COLO829 (cell line): ENCODE measurements around the gene ERC2.

Source experiments
- DNase-seq: peaks from one replicate; pipeline ENCODE4 v3.0.0; 2012; ENCODE audit warnings: low spot score

Gene ERC2

GRCh38 chr3:55673764-55674163 is 794.5 kb downstream of the ERC2 start:
- DNase-seq = no peak

- DNase-seq = no peak
Observed at GRCh38 chr3:55669133-55669532, 799.1 kb downstream of the ERC2 start.

- DNase-seq = no peak
Observed at GRCh38 chr3:55668359-55668758, 799.9 kb downstream of the ERC2 start.

GRCh38 chr3:55664387-55664786 is 803.9 kb downstream of the ERC2 start:
- DNase-seq = no peak

GRCh38 chr3:55662683-55663082 is 805.6 kb downstream of the ERC2 start:
- DNase-seq = no peak

- DNase-seq = no peak
Observed at GRCh38 chr3:55661571-55661970, 806.7 kb downstream of the ERC2 start.

DNA sequence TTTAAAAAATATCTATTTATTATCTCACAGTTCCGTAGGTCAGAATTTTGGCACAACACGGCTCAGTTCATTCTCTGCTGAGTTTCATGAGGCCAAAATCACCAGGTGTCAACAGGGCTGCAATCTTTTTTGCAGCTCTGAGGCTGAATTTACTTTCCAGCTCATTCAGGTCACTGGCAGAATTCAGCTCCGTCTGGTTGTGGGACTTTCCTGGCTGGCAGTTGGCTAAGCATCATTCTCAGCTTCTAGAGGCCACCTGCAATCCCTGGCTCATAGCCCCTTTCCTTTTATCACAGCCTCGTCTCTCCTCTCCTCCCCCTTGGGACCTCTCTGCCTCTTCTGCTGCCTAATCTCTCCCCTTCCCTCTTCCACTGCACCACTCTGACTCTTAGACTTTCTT is 807.1 kb downstream of the ERC2 start:
- DNase-seq = no peak

GRCh38 chr3:55660642-55661041 is 807.6 kb downstream of the ERC2 start:
- no peak for DNase-seq

DNA sequence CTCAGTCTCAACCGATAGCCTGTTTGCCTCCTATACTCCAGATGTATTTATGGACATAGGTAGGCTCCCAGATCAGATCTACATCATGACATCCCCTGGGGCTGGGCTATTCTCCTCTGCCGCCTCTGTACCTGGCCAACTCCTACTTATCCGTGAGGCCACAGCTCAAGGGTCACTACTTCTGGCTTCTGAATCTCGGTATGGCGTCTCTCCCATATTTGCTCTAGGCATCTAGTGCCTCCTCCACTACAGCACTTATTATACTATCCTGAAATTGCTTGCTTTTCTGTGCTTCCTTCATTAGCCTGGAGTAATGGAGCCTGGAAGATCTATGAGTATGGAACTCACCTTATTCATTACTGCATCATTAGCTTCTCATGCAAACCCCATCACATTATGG is 808.6 kb downstream of the ERC2 start:
- DNase-seq = no peak

DNA sequence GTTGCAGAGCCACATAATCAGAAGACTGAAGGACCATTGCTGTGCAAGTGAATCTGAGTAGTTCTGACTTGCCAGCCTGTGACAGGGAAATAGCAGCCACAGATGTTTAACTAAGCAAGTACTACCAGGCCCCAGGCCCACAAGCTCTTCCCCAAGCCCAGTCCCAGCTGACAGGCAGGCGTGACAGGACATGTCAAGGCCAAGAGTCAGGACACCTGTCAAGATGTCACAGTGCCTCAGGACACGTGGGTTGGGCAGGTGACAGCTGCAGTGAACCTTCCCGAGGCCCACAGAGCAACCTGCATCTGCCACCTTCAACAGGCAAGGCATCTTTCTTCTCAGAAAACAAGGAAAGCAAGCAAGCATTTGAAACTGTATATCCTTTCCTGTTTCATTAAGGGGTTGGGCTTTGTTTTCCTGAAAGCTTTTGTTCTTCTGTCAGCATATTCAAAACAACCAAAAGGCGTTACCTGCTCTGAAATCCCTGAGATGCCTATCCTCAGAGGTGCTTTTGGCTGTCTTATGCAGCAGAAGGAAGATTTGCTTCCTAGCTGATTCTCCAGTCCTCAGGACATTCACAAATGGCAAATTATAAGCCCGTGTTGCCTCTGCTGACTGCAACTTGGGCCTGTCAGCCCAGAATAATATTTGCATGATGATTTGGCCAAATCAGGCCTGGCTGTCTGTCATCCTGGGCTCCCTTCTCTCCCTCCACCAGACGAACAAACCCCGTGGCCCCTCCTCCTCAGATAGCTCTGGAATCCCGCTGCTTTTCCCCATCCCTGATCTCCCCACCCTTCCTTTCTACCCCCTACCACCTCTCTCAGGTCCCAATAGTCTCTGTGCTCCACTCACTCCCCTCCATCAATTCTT is 809.3 kb downstream of the ERC2 start:
- no peak for DNase-seq

GRCh38 chr3:55658270-55658669 is 810.0 kb downstream of the ERC2 start:
- DNase-seq = no peak

GRCh38 chr3:55655544-55655943 is 812.7 kb downstream of the ERC2 start:
- DNase-seq = no peak

GRCh38 chr3:55654123-55654760 is 814.0 kb downstream of the ERC2 start:
- DNase-seq = no peak

- no peak for DNase-seq
Observed at GRCh38 chr3:55651011-55651410, 817.3 kb downstream of the ERC2 start.

- DNase-seq = no peak
Observed at GRCh38 chr3:55650011-55650410, 818.3 kb downstream of the ERC2 start.

DNA sequence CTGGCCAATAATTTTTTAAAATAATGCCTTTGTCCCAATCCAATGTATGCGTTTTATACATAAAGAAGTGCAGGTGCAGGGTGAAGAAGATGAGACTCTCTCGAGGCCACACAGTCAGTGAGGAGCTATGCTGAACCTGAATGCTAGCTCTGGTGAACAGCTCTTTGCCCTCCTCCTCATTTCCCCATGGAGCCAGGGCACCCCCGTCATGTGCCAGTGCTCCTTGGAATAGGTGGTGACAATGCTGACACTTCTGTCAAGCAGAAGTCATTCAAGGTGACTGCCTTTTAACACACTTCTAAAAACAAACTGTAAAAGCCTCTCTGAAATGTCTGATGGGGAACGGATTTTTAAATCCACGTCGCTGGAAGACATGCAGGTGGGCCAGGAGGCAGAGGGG is 818.7 kb downstream of the ERC2 start:
- no peak for DNase-seq

- no peak for DNase-seq
Observed at GRCh38 chr3:55648591-55649318, 819.5 kb downstream of the ERC2 start.

DNA sequence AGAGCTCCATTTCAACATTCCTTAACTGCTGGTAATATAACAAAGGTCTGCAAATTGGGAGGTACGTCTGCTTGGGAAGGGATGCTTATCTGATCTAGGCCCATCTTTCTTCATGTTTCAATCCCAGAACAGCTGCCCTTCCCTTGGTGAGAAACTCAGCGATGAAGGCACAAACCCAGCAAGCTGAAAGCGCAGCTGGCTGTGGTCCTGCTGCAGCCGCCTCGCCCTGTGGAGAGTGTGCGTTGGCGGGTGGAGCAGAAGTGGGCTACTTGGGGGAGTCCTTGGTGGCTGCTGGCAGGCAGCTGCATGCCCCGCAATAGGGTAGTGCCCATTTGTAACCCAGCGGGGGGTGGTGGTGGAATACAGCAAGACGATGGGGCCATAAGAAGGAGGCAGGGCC is 820.6 kb downstream of the ERC2 start:
- DNase-seq = no peak

DNA sequence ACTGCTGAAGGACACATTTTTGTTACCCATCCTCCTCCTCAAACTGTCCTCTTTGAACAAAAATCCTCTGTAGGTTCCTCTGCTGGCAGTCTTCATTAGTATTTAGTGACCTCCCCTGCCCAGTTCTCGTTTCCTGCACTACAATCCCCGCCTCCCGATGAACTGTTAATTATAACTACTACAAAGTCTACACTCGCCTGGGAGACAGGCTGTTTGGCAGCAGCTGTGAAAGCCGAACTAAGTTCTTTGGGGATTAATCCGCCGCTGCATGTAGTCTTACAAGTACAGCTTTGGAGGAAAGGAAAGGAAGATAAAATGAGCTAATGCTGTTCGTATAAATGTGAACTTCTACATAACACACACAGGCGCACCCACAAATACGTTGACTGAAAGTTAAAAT is 821.2 kb downstream of the ERC2 start:
- DNase-seq = no peak

GRCh38 chr3:55646121-55646520 is 822.1 kb downstream of the ERC2 start:
- no peak for DNase-seq

DNA sequence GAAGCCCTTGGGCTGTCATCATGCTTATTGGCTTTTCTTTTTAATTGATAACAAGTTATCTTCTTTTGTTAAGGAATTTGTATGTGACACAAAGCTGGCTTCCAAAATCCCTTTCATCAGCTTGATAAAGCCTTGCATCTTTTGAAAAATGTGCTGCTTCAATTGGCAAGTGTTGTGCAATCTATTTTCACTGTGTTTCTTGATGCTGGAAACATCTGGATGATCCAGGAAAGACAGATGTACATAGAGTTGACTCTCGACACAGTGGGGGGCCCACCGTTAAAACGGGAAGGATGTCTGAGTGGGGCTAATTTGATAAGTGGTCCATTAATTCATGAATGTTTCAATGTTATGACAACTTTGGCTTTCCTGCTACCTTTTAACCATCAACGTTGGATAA is 822.8 kb downstream of the ERC2 start:
- no peak for DNase-seq

DNA sequence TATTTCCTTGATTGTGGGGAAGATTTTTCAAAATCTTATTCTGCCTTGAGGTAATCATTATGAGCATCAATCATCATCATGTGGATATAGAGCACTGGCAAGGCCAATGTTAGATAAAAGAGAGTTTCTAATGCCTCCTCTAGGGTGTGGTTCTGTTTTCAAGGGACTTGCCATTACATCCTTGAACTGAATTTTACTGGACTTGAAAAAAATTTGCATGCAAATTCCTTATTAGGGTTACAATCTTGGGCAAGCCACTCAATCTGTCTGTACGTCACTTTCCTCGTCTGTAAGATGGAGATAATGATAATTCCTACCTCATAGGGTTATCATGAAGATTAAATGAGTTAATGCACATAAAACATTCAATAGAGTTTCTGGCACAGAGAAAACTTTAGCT is 825.0 kb downstream of the ERC2 start:
- DNase-seq = no peak

- no peak for DNase-seq
Observed at GRCh38 chr3:55641964-55642363, 826.3 kb downstream of the ERC2 start.
